OCI-LY3 (cell line): ENCODE results near the gene SCUBE1.

Experiments used
- H2AFZ ChIP-seq: fragments of 200-600, 300-600 bp; shearing (Covaris generic); 2 replicates; pipeline ENCODE4 v1.6.0; 2014; ENCODE audit warnings: antibody characterized with exemption, low read depth, low read length
- H3K27ac ChIP-seq: fragments of 200-600, 300-600 bp; sonication (generic); 2 replicates; pipeline ENCODE4 v1.5.1; 2014; ENCODE audit warnings: mild to moderate bottlenecking, low read length, moderate library complexity, mixed read lengths
- H3K27me3 ChIP-seq: fragments of 200-600, 300-600 bp; sonication (generic); 2 replicates; pipeline ENCODE4 v1.6.1; 2014; ENCODE audit warnings: low read depth, low read length, mixed read lengths
- H3K36me3 ChIP-seq: fragments of 200-600, 300-600 bp; sonication (generic); replicated peaks from 2 replicates; pipeline ENCODE3; 2014; ENCODE audit warnings: low read depth, low read length, mixed read lengths
- H3K4me1 ChIP-seq: fragments of 300-600, 200-600 bp; sonication (generic); 2 replicates; pipeline ENCODE4 v1.6.1; 2014; ENCODE audit warnings: low read length, mixed read lengths
- H3K4me2 ChIP-seq: fragments of 200-600, 300-600 bp; sonication (generic); 2 replicates; pipeline ENCODE4 v1.6.1; 2014; ENCODE audit warnings: low read length, mixed read lengths
- H3K4me3 ChIP-seq: fragments of 300-600, 200-600 bp; sonication (generic); 2 replicates; pipeline ENCODE4 v1.5.1; 2014; ENCODE audit warnings: antibody characterized with exemption, mild to moderate bottlenecking, low read length, moderate library complexity
- H3K79me2 ChIP-seq: fragments of 300-600, 200-600 bp; shearing (Covaris generic); 2 replicates; pipeline ENCODE4 v1.6.1; 2014; ENCODE audit warnings: mild to moderate bottlenecking, low read length, mixed read lengths
- H3K9ac ChIP-seq: fragments of 300-600, 200-600 bp; shearing (Covaris generic); 2 replicates; pipeline ENCODE4 v1.6.0; 2014; ENCODE audit warnings: mild to moderate bottlenecking, low read length, moderate library complexity
- H3K9me3 ChIP-seq: fragments of 200-600, 300-600 bp; shearing (Covaris generic); 2 replicates; pipeline ENCODE4 v1.6.1; 2014; ENCODE audit warnings: low read length, mixed read lengths; ENCODE audit not compliant: insufficient read depth
- H4K20me1 ChIP-seq: fragments of 200-600, 300-600 bp; sonication (generic); 2 replicates; pipeline ENCODE4 v1.6.1; 2016; ENCODE audit warnings: low read length, mixed read lengths; ENCODE audit not compliant: insufficient read depth
- CTCF ChIP-seq: fragments of 200-600, 300-600 bp; sonication (generic); IDR thresholded peaks from 2 replicates; pipeline ENCODE4 v1.5.1; 2014; ENCODE audit warnings: antibody characterized with exemption, low read length, low read depth
- EZH2phosphoT487 ChIP-seq: fragments of 200-600 bp; shearing (Covaris generic); IDR thresholded peaks from 2 replicates; pipeline ENCODE4 v1.6.1; 2018; ENCODE audit warnings: antibody characterized with exemption, mixed run types, low read depth

SCUBE1 gene

GRCh38 chr22:43301866-43302265, 41.3 kb downstream of the SCUBE1 start:
- Histone ChIP-seq H3K79me2 (no peaks in the 10 kb centered on the region), H3K36me3 (no peaks in the 10 kb centered on the region), H3K4me2 (no peak overlapping the region), H2AFZ (no peak overlapping the region), H3K4me3 (no peak overlapping the region), H3K27me3 (peaks cover 32% of the 10 kb centered on the region), H3K9ac (no peak overlapping the region), H3K4me1 (no peaks in the 10 kb centered on the region), H3K9me3 (no peaks in the 10 kb centered on the region), H4K20me1 (no peaks in the 10 kb centered on the region), H3K27ac (no peak overlapping the region)
- TF ChIP-seq CTCF, result no peak
- no peak for TF ChIP-seq EZH2phosphoT487

GRCh38 chr22:43300891-43301676, 42.1 kb downstream of the SCUBE1 start:
- TF ChIP-seq CTCF, result no peak
- no peak for TF ChIP-seq EZH2phosphoT487
- no peaks in the 10 kb centered on the region for H3K79me2 ChIP-seq
- no peak overlapping the region for H3K4me2 ChIP-seq
- H3K9ac ChIP-seq, result no peak overlapping the region
- H3K4me3 ChIP-seq, result no peak overlapping the region
- H3K27me3 ChIP-seq, result peaks cover 36% of the 10 kb centered on the region
- H2AFZ ChIP-seq, result no peak overlapping the region
- no peaks in the 10 kb centered on the region for H3K9me3 ChIP-seq
- H4K20me1 ChIP-seq, result no peaks in the 10 kb centered on the region
- H3K27ac ChIP-seq, result no peak overlapping the region
- H3K36me3 ChIP-seq, result no peaks in the 10 kb centered on the region
- H3K4me1 ChIP-seq, result no peaks in the 10 kb centered on the region

GRCh38 chr22:43299736-43300135, 43.4 kb downstream of the SCUBE1 start:
- Histone ChIP-seq H3K9me3 (no peaks in the 10 kb centered on the region), H4K20me1 (no peaks in the 10 kb centered on the region), H3K27ac (no peak overlapping the region), H3K79me2 (no peaks in the 10 kb centered on the region), H3K4me3 (no peak overlapping the region), H3K36me3 (no peaks in the 10 kb centered on the region), H3K9ac (no peak overlapping the region), H3K27me3 (peaks cover 29% of the 10 kb centered on the region), H3K4me1 (no peaks in the 10 kb centered on the region), H3K4me2 (no peak overlapping the region), H2AFZ (no peak overlapping the region)
- TF ChIP-seq EZH2phosphoT487 (no peak), CTCF (no peak)

- Histone ChIP-seq H3K4me2 (no peak overlapping the region), H3K4me3 (no peak overlapping the region), H2AFZ (no peak overlapping the region), H3K36me3 (no peaks in the 10 kb centered on the region), H4K20me1 (no peaks in the 10 kb centered on the region), H3K27me3 (peaks cover 29% of the 10 kb centered on the region), H3K9me3 (no peaks in the 10 kb centered on the region), H3K9ac (no peak overlapping the region), H3K27ac (no peak overlapping the region), H3K4me1 (no peaks in the 10 kb centered on the region), H3K79me2 (no peaks in the 10 kb centered on the region)
- no peak for TF ChIP-seq CTCF
- TF ChIP-seq EZH2phosphoT487, result no peak
These were observed 44.9 kb downstream of the SCUBE1 start for GRCh38 chr22:43298062-43298801.
